Common myeloid progenitor, CD34-positive (primary cell): Measurements from ENCODE around the gene C10orf90.
"Not testable (repeated sequence)": the region's sequence is repeated elsewhere in the genome, so short reads cannot be mapped to it uniquely, and the experiment has no call there.

ENCODE experiments used
- CTCF ChIA-PET: fragments of 350-600 bp; sonication (Branson Sonifier 250); formaldehyde crosslinking; loops from one replicate; lab custom pipeline; 2021; ENCODE audit warnings: antibody characterized with exemption; lab: Charles Lee
- POLR2A ChIA-PET: fragments of 350-600 bp; sonication (Branson Sonifier 250); formaldehyde crosslinking; loops from one replicate; lab custom pipeline; 2021; ENCODE audit warnings: antibody characterized with exemption; lab: Charles Lee
- DNase-seq, 3 donors: peaks; one replicate each; pipeline versions ENCODE4 v3.0.0 to v3.0.0-alpha.2; 2013
- H3K27ac ChIP-seq, 2 experiments: 1 replicate in 1 of 2; 2 replicates in 1 of 2; pipeline ENCODE4 v1.7.0; 2013; ENCODE audit warnings: inconsistent platforms in 2 of 2, low read length in 2 of 2, mild to moderate bottlenecking in 2 of 2, low read depth in 1 of 2, moderate library complexity in 1 of 2; ENCODE audit not compliant: severe bottlenecking in 2 of 2, insufficient read depth in 1 of 2, poor library complexity in 1 of 2
- H3K27me3 ChIP-seq, 5 experiments: replicated peaks in 2 of 5; 1 replicate in 3 of 5; 2 replicates in 2 of 5; pipeline versions ENCODE4 v1.6.1 to v1.7.0; 2013; ENCODE audit warnings: low read length in 4 of 5, mild to moderate bottlenecking in 2 of 5, moderate library complexity in 2 of 5, inconsistent platforms in 1 of 5; ENCODE audit not compliant: insufficient read depth in 5 of 5, control insufficient read depth in 4 of 5
- H3K36me3 ChIP-seq, 4 experiments: 1 replicate in 2 of 4; 2 replicates in 2 of 4; pipeline versions ENCODE4 v1.6.1 to v1.7.0; 2013; ENCODE audit warnings: low read length in 3 of 4, control low read depth in 1 of 4, mild to moderate bottlenecking in 1 of 4; ENCODE audit not compliant: control insufficient read depth in 4 of 4, insufficient read depth in 4 of 4
- H3K4me1 ChIP-seq, 4 experiments: 1 replicate in 3 of 4; 2 replicates in 1 of 4; pipeline versions ENCODE4 v1.6.1 to v1.7.1; 2013; ENCODE audit warnings: low read length in 3 of 4, mild to moderate bottlenecking in 3 of 4, control low read depth in 1 of 4, inconsistent platforms in 1 of 4, moderate library complexity in 1 of 4; ENCODE audit not compliant: control insufficient read depth in 4 of 4, insufficient read depth in 4 of 4; ENCODE audit errors: control extremely low read depth in 1 of 4
- H3K4me3 ChIP-seq, 7 experiments: 1 replicate in 4 of 7; 2 replicates in 3 of 7; pipeline versions ENCODE4 v1.5.1 to v1.7.0; 2013; ENCODE audit warnings: mild to moderate bottlenecking in 7 of 7, low read length in 6 of 7, moderate library complexity in 6 of 7, inconsistent platforms in 2 of 7, low read depth in 2 of 7, control low read depth in 1 of 7; ENCODE audit not compliant: insufficient read depth in 4 of 7, control insufficient read depth in 1 of 7; ENCODE audit errors: extremely low read depth in 1 of 7
- H3K9me3 ChIP-seq, 5 experiments: 1 replicate in 4 of 5; 2 replicates in 1 of 5; pipeline versions ENCODE4 v1.6.1 to v1.7.1; 2013; ENCODE audit warnings: low read length in 4 of 5, mild to moderate bottlenecking in 2 of 5, inconsistent platforms in 1 of 5, low read depth in 1 of 5, moderate library complexity in 1 of 5; ENCODE audit not compliant: control insufficient read depth in 4 of 5, insufficient read depth in 2 of 5; ENCODE audit errors: control extremely low read depth in 1 of 5
- WGBS: methylation state at CpG from one replicate; pipeline ENCODE4 v1.1.5; 2013; ENCODE audit not compliant: insufficient coverage; 5-methylcytosine and 5-hydroxymethylcytosine counted together

Gene C10orf90

DNA sequence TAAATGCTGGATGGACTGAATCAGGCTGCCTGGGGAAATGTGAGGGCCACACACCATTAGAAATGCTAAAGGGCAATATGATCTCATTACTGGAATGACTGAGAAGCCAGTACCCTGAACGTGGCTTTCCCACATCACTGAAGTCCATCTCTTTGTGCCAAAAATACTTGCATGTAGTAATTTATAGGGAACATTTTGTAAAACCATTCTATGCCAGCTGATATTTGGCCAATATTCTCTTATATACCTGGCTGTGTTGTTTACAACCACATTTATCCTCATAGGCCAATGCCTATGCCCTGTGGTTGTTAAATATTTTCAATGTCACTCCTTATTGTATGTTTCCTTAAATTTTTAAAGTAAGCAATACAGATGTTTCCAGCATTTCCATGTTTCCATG lies 111.6 kb downstream of the C10orf90 start:
- ChIA-PET POLR2A (no interaction called here), CTCF (no interaction called here)
- no CpG with 5 or more reads among the region's 1 CpG for WGBS
- Histone ChIP-seq H3K9me3 (peaks cover 0 to 2% (median 0%) of the 10 kb centered on the region in 5 experiments), H3K27ac (no peak overlapping the region), H3K36me3 (no peaks in the 10 kb centered on the region), H3K4me3 (no peak overlapping the region), H3K4me1 (no peaks in the 10 kb centered on the region), H3K27me3 (peaks cover 0 to 2% (median 0%) of the 10 kb centered on the region in 5 experiments)
- no peak for DNase-seq

DNA sequence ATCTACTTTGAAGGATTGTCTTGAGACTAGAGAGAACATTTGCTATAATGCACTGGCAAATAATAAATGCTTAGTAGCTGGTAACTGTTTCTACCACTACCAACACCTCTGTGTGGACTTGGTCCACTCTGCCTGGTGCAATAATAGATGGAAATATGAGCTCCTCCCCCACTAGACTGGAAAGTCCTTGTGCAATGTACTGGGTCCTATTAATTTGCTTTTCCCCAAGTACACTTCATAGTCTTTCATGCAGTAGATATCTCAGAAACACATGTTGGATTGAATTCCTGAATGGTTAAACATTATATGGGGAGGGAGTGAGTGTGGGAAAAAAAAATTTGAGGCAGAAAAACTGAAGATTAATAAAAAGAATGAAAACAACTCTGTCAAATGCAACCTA lies 119.3 kb downstream of the C10orf90 start:
- CTCF ChIA-PET, result no interaction called here

GRCh38 chr10:126550586-126550985 lies 119.9 kb downstream of the C10orf90 start:
- CTCF ChIA-PET, H3K4me1 ChIP-seq: not testable (repeated sequence)

More for the DNA sequence above, 119.3 kb downstream of the C10orf90 start:
- H3K27me3 ChIP-seq, result peaks cover 0 to 10% (median 0%) of the 10 kb centered on the region in 5 experiments
- no peak overlapping the region for H3K4me3 ChIP-seq
- DNase-seq, result no peak
- H3K27ac ChIP-seq, result no peak overlapping the region
- H3K9me3 ChIP-seq, result no peaks in the 10 kb centered on the region
- POLR2A ChIA-PET, result no interaction called here
- no peaks in the 10 kb centered on the region for H3K36me3 ChIP-seq
- H3K4me1 ChIP-seq, result no peaks in the 10 kb centered on the region

DNA sequence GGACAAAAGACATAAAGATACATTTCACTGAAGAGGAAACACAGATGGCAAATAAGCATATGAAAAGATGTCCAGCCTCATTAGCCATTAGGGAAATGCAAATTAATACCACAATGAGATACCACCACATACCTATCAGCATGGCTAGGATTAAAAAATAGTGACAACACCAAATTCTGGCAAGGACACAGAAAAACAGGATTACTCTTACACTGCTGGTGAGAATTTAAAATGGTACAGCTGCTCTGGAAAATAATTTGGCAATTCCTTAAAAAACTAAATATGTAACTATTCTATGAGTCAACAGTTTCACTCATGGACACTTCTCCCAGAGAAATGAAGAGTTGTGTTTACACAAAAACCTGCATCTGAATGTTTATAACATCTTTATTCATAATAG lies 121.1 kb downstream of the C10orf90 start:
- H3K36me3 ChIP-seq, result no peaks in the 10 kb centered on the region
- H3K4me3 ChIP-seq, result no peak overlapping the region
- ChIA-PET POLR2A (no interaction called here), CTCF (no interaction called here)
- no peaks in the 10 kb centered on the region for H3K9me3 ChIP-seq
- no peak overlapping the region for H3K27ac ChIP-seq
- H3K4me1 ChIP-seq, result no peaks in the 10 kb centered on the region
- peaks cover 0 to 11% (median 0%) of the 10 kb centered on the region in 5 experiments for H3K27me3 ChIP-seq
- no peak for DNase-seq

More at GRCh38 chr10:126550586-126550985, 119.9 kb downstream of the C10orf90 start:
- H3K36me3 ChIP-seq, POLR2A ChIA-PET, H3K9me3 ChIP-seq, H3K27ac ChIP-seq, H3K4me3 ChIP-seq, DNase-seq: not testable (repeated sequence)
- peaks cover 0 to 10% (median 0%) of the 10 kb centered on the region in 5 experiments for H3K27me3 ChIP-seq
- WGBS, result 100% methylated on average over 2 of the region's 4 CpGs

DNA sequence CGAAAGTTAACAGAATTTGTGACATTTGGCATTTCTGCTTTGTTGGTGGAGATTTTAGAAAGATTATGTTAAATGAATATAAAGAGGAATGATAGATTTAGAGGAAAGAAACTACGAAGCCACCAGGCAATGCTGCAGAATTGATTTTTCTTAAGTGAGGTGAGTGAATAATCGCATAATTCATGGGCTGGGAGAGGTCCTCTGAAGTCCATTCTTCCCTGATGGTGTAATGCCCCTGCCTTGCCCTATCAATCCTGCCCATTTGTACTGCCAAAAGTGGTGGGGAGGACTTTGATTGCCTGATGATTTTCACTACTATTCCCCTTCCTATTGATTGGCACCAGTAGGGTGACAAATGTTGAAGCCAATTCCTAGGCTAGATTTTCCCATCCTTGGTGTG lies 125.9 kb downstream of the C10orf90 start:
- no peaks in the 10 kb centered on the region for H3K36me3 ChIP-seq
- no peak overlapping the region for H3K4me3 ChIP-seq
- DNase-seq, result no peak
- CTCF ChIA-PET, result no interaction called here
- no peak overlapping the region for H3K27ac ChIP-seq
- no peaks in the 10 kb centered on the region for H3K9me3 ChIP-seq
- peaks cover 0 to 12% (median 0%) of the 10 kb centered on the region in 5 experiments for H3K27me3 ChIP-seq
- H3K4me1 ChIP-seq, result no peaks in the 10 kb centered on the region
- 92% methylated on average over 3 of the region's 3 CpGs for WGBS
- POLR2A ChIA-PET, result no interaction called here

GRCh38 chr10:126538439-126539135 lies 131.9 kb downstream of the C10orf90 start:
- H3K36me3 ChIP-seq, result no peaks in the 10 kb centered on the region
- ChIA-PET CTCF (no interaction called here), POLR2A (no interaction called here)
- no peaks in the 10 kb centered on the region for H3K9me3 ChIP-seq
- no peak for DNase-seq
- WGBS, result 100% methylated on average over 5 of the region's 5 CpGs
- peaks cover 0 to 6% (median 0%) of the 10 kb centered on the region in 5 experiments for H3K27me3 ChIP-seq
- no peak overlapping the region for H3K27ac ChIP-seq
- H3K4me3 ChIP-seq, result no peak overlapping the region
- H3K4me1 ChIP-seq, result no peaks in the 10 kb centered on the region

DNA sequence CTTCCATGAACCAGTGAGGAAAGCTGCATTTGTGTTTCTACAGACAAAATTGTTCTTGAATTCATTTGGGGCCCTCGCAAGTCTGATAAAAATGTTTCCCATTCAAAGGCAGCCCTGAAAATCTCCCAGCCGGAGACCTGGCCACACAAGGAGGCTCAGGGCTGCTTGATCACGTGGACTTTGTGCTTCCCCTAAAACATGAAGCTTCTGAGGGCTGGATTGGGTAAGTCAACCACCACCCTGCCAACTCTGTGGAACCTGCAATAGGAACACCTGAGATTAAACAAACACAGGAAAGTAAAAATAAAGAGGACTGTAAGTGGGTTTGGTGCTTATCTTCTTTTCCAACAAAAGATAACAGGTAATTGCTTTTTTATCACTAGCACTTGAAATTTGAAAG lies 133.8 kb downstream of the C10orf90 start:
- ChIA-PET CTCF (no interaction called here), POLR2A (no interaction called here)
- whole genome bisulfite sequencing, result 88% methylated on average over 3 of the region's 3 CpGs
- Histone ChIP-seq H3K4me1 (no peaks in the 10 kb centered on the region), H3K27me3 (peaks cover 0 to 3% (median 0%) of the 10 kb centered on the region in 5 experiments), H3K36me3 (no peaks in the 10 kb centered on the region), H3K9me3 (no peaks in the 10 kb centered on the region), H3K4me3 (no peak overlapping the region), H3K27ac (no peak overlapping the region)
- no peak for DNase-seq
